A549 treated with AZD9567 at 1 μM for 4 hours (cell line): ENCODE measurements around the gene TMEM52. TPM values are rescaled to one million over a fixed set of nuclear protein-coding genes. Genes with fewer than 3 reads are reported as not detected.

Source experiments
- total RNA-seq: library from RNA; stranded (reverse); fragments of 200-300 nt; extraction: Qiagen RNA extraction; gene quantifications from 5 replicates; pipeline ENCODE4 v1.2.3, GENCODE V29; 2022; ENCODE audit not compliant: insufficient read depth

The TMEM52 gene
- 1.1 to 1.7 TPM (median 1.2 TPM) in 4 of 5 replicates, not detected in the other for total RNA-seq

DNA sequence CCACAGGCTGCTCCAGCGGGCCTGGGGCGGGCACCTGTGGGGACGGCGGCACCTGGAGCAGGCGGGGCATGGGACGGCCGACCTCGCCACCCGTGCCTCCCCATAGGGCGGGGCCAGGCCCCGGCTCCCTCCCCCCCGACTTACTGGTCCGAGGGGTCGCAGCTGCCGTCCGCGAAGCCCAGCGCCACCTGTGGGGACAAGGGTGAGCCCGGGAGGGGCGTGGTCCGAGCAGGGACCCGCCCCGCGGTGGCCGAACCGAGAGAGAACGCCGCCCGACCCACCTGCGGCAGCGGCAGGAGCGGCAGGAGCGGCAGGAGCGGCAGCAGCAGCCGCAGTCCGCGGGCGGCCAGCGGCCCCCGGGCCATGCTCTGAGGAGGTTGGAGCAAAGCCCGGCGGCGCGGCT lies at the start of gene TMEM52:
Gene TMEM52, minus strand, starts transcription at position 379 of the 403 bp plus-strand sequence. Its CDS starts 14 bp downstream, at position 365.

DNA sequence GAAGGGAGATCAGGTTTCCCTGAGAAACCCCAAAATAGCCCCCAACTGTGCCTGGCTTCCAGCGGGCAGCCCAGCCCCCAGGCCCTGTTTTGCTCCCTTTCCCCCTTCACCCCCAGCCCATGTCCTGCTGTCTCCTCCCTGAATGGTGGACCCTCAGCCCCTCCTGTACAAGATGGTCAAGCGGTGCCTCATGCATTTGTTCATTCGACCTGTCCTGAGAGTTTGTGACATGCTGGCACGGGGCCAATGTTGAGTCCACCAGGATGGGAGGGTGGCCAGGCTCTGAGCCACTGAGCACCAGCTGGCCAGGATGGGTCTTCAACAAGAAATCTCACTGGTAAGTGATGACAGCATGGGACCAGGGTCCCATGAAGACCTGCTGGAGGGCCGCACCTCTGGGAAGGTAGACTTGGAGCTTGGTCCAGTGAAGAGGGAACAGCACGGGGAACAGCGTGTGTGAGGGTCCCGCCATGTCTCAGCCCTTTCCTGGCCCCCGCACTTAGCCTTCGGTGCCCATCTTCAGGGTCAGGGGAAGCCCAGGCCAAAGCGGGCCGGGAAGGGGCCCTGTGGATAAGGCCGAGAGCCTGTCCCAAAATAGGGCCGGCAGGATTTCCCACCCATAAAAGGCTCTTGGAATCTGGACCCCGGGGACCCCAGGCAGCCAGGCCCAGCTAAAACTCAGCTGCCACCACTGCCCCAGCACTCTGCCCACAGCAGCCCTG lies 3.9 kb downstream of the TMEM52 start, which contains the start of gene CALML6:
Gene CALML6, plus strand, starts transcription at position 290 of the 722 bp plus-strand sequence. Its CDS starts 21 bp downstream, at position 311.

DNA sequence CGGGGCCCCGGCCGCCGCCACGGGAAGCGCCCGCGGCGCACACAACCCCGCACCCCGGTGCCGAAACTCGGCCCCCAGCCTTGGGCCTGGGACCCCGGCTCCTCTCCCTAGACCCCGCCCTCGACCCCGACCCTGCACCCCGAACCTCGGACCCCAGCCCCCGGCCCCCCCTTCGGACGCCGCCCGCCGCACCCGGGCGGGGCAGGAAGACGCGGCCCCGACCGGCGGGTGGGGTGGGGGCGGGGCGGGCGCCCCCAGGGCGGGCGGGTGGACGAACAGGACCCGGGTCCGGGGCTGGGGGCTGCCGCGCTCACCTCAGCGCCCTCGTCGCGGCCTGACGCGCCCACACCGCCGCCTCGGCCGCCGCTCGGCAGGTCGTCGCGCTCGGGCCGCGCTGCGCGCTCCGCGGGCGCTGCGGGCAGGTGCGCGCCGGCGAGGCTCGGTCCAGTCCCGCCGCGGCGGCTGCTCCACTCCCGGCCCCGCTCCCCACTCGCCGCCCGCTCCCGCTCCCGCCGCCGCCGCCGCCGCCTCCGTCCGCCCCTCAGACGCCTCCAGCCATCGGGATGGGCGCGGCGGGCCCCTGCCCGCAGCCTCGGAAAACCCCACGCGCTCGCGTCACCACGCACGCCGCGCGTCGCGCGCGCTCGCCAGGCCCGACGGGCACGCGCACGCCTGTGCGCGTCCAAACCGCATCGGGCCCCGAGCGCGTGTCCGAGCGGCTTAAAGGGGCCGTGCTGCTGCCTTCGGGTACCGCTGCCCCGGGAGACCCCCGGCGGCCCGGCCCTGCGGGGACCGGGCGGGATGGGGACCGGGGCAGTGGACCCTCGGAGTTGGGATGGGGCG lies 28.4 kb downstream of the TMEM52 start, which contains the start of gene GNB1:
Gene GNB1, minus strand, starts transcription at position 582 of the 843 bp plus-strand sequence. CDS start 65,634 bp downstream, outside the sequence.

Other genes with a start within 250 kb of the TMEM52 start
- 10.2 to 13.3 TPM (median 12.6 TPM) in 5 replicates for gene SLC35E2B, start 226.5 kb downstream of the TMEM52 start, total RNA-seq
- gene CDK11A, start 194.9 kb downstream of the TMEM52 start, total RNA-seq: 21.7 to 26.3 TPM (median 25.2 TPM) in 5 replicates
- 29.5 to 43.4 TPM (median 41.6 TPM) in 5 replicates for gene NADK, start 140.8 kb downstream of the TMEM52 start, total RNA-seq
- 178 to 303 TPM (median 196 TPM) in 5 replicates for gene GNB1, start 28.2 kb downstream of the TMEM52 start, total RNA-seq
- gene CALML6, start 4.0 kb downstream of the TMEM52 start, total RNA-seq: 0.16 to 0.42 TPM (median 0.19 TPM) in 4 of 5 replicates, not detected in the other
- 0.03 TPM in 1 of 5 replicates, not detected in the others for gene CFAP74, start 84.5 kb upstream of the TMEM52 start, total RNA-seq
- 0.28 to 0.50 TPM (median 0.37 TPM) in 4 of 5 replicates, not detected in the other for gene GABRD, start 100.1 kb upstream of the TMEM52 start, total RNA-seq
- gene PRKCZ, start 131.1 kb upstream of the TMEM52 start, total RNA-seq: 7.9 to 10.7 TPM (median 9.9 TPM) in 5 replicates